Cortex of kidney (tissue), 1 donor: ENCODE results near the gene GTF2I.
"Not testable (repeated sequence)": the region's sequence is repeated elsewhere in the genome, so short reads cannot be mapped to it uniquely, and the experiment has no call there.

Source experiments
- DNase-seq: peaks from one replicate; lab custom pipeline; 2025; lab: John Stamatoyannopoulos, UW

The GTF2I gene

GRCh38 chr7:74717889-74718288, 60.4 kb downstream of the GTF2I start:
- no peak for DNase-seq

DNA sequence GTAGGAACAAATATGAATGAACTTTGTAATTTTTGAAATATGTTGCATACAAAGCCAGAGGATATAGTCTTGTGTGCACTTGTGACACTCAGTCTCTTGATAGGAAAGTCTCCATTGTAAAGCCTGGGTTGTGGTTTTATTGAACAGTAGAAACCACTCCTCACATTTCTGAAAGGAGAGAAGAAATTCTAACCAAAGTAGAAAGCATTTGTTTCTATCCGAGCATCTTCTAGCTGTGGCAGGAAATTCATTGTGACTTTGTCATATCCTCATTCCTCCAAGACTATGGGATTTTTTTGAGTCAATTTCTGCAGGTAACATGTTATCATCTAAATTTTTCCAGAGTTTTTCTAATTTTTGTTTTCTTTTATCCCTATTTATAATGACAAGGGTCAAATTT, 60.8 kb downstream of the GTF2I start:
- DNase-seq, result no peak

DNA sequence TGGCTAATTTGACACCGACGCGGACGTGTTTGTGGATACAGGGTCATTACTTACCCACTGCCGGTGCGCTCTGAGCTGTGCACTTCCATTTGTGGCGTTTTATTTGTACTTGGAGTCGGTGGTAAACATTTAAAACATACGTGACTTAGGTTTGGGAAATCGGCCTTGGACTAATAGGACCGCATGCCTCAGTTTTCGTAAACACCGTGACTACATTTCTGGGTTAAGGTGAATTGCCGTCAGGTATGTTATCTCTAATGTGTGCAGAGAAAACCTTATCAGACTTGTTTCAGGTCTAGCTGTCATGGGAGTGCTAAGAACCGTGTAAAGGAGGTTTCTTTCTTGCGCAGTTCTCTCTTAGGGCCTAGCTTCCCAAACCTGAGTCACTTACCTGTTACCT, 64.6 kb downstream of the GTF2I start:
- no peak for DNase-seq

- DNase-seq, result no peak
These were observed 68.3 kb downstream of the GTF2I start for GRCh38 chr7:74725840-74726239.

DNA sequence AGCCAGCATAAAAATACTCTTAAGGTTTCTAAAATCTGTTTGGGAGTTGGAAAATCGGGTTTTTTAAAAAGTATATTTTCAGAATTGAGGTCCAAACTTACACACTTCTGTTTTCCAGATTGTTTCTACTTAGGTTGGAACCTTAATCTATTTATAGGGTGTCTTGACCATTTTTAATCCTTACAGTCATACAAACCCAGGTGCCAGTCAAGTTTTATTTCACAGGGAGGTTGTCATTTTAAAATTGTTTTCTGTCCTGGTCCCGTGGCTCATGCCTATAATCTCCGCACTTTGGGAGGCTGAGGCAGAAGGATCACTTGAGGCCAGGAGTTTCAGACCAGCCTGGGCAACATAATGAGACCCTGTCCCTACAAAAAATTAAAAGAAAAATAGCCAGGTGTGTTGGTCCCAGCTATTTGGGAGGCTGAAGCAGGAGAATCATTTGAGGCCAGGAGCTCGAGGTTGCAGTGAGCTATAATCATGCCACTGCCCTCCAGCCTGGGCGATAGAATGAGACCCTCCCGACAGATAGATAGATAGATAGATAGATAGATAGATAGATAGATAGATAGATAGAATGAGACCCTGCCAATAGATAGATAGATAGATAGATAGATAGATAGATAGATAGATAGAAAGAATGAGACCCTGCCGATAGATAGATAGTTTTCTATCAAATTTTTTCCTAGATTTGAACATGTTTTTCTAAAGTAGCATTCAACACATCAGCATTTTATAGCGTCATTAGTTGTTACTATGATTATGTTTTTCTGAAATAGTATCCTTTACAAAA, 69.0 kb downstream of the GTF2I start:
- DNase-seq, result no peak

GRCh38 chr7:74728686-74729085, 71.2 kb downstream of the GTF2I start:
- DNase-seq, result not testable (repeated sequence)

- not testable (repeated sequence) for DNase-seq
These were observed 72.7 kb downstream of the GTF2I start for GRCh38 chr7:74730186-74730585.

- DNase-seq, result not testable (repeated sequence)
These were observed 82.6 kb downstream of the GTF2I start for GRCh38 chr7:74739974-74740703.

DNA sequence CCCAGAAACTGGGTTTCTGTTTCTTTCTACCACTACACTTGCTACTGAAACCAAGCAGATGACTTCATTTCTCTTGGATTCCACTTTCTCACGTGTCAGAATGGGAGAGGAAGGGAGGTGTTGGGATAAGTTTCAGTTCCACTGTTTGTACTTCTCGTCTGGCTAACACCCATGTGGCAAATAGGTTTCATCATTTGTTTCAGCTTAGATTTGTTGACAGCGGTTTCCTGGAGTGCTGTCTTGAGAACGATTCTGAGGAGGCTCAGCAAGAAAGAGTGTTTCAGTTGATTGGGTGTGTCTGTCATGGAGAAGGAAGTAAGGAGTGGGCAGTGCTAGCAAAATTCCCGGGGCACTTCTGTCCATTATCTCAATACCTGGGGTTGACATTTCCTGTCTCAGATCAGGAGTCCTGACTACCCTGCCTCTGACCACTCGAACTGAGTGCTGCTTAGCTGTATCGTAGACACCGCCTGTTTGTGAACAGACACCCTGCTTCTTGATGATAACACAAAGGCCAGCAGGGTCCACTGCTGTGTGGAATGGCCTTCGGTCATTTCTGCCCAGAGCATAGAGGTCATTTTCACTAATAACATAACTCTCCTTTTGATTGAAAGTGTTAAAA, 86.5 kb downstream of the GTF2I start:
- not testable (repeated sequence) for DNase-seq

DNA sequence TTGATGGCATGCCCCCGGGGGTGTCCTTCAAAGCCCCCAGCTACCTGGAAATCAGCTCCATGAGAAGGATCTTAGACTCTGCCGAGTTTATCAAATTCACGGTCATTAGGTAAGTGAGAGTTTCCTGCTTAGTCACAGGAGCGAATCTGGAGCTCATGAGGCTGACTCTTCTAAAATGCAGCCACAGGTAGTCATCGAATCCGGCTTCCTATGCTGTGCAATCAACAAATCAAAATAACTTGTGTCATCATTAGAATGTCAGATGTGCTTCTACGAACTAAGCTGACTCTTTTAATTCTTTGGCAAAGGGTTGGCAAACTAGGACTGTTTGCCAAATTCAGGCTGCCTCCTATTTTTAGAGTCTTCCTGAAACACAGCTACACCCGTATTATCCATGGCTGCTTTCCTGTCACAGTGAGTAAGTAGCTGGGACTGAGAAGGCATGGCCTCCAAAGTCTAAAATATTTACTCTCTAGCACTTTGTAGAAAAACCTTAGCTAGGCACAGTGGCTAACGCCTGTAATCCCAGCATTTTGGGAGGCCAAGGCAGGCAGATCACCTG, 96.5 kb downstream of the GTF2I start:
- DNase-seq, result not testable (repeated sequence)

DNA sequence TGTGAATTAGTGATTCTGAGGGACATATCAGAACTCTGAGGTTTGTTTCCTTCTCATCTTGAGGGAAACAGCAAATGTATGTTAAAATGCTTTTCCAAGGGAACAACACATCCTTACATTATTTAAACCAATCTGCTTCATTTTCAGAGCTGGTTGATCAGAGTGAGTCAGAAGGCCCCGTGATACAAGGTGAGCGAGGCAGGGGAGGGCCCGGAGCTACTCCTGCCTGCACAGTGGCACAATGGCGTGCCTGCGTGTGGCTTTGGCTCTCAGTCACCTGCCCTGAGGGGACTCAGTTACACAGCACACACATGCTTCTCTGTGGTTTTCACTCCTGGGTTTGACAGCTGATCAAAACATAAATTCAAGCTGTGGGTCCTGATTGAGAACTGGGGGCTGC, 99.2 kb downstream of the GTF2I start:
- DNase-seq, result not testable (repeated sequence)

- not testable (repeated sequence) for DNase-seq
These were observed 100.8 kb downstream of the GTF2I start for GRCh38 chr7:74758268-74758667.

GRCh38 chr7:74758982-74759381, 101.5 kb downstream of the GTF2I start:
- DNase-seq, result not testable (repeated sequence)

- not testable (repeated sequence) for DNase-seq
These were observed 107.8 kb downstream of the GTF2I start for GRCh38 chr7:74765205-74765918.

DNA sequence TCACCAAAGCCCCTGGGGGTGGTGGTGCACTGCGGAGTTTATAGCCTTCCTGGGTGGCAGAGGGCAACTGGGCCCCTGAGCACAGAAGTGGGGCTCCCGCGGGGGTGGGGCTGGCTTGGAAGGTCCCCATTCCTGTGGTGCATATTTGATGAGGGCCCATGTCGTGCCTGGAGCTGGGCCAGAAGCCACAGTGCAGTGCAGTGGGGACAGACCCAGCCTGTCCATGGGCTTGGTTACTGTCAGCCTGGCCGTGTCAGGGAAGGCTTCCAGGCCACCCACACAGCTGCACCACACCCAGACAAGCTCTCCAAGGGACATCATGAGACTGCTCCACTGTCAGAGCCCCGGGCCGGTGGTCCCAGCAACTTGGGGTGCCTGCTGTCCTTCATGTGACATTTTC, 109.0 kb downstream of the GTF2I start:
- DNase-seq, result not testable (repeated sequence)

GRCh38 chr7:74766991-74767390, 109.5 kb downstream of the GTF2I start:
- not testable (repeated sequence) for DNase-seq

GRCh38 chr7:74770062-74770461, 112.5 kb downstream of the GTF2I start:
- DNase-seq, result not testable (repeated sequence)

DNA sequence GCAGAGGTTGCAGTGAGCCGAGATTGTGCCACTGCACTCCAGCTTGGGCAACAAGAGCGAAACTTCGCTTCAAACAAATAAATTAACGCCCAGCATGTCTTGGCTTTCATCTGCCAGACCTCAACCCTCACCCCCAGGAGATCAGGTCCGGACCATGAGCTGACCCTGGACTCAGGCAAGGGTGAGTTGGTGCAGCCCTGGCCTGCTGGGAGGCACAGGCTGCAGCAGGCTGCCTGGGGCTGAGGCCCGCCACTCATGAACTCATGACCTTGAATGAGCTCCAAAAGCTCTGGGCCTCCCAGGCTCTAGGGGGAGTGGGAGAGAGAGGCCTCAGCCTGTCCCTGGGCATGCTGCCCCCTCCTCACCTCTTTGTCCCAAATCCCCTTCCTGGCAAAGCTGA, 114.6 kb downstream of the GTF2I start:
- not testable (repeated sequence) for DNase-seq

- not testable (repeated sequence) for DNase-seq
These were observed 116.5 kb downstream of the GTF2I start, which contains the start of gene NCF1 for GRCh38 chr7:74773760-74774750. Gene NCF1 (plus strand): TSS chr7:74774011. CDS start chr7:74774032, 21 bp downstream.

DNA sequence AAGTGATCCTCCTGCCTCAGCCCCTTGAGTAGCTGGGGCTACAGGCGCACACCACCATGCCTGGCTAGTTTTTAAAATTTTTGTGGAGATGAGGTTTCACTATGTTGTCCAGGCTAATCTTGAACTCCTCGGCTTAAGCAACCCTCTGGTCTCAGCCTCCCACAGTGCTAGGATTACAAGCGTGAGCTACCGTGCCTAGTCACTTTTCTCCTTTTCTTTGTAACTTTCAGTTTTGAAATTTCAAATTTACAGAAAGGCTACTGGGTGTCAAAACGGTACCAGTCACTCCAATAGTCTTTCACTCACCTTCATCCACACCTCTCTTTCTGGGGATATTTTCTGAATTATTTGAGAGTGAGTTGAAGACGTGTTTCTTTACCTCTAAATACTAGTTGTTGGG, 117.6 kb downstream of the GTF2I start:
- not testable (repeated sequence) for DNase-seq
